NCI-H748 (cell line): ENCODE results near the gene ANKRD17.

Experiments used
- DNase-seq: peaks from one replicate; lab custom pipeline; 2025; ENCODE audit not compliant: unreplicated experiment; lab: John Stamatoyannopoulos, UW

ANKRD17 gene

DNA sequence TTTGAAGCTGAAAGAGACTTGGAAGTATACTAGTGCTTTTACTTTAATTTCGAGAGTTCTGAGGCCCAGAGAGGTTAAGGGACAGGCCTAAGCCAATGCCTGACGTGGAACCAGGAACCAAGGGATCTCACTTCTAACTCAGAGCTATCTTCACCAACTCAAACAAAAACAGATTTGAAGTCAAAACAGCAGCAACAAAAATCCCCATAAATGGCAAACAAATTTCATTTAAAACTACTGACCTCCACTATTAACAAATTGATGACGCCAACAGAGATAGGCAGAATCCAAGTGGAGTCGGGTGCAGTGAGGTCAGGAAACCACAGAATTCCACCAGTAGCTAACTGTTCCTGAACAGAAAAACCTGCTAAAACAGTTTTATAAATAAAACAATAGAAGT lies 194.1 kb downstream of the ANKRD17 start:
- no peak for DNase-seq

DNA sequence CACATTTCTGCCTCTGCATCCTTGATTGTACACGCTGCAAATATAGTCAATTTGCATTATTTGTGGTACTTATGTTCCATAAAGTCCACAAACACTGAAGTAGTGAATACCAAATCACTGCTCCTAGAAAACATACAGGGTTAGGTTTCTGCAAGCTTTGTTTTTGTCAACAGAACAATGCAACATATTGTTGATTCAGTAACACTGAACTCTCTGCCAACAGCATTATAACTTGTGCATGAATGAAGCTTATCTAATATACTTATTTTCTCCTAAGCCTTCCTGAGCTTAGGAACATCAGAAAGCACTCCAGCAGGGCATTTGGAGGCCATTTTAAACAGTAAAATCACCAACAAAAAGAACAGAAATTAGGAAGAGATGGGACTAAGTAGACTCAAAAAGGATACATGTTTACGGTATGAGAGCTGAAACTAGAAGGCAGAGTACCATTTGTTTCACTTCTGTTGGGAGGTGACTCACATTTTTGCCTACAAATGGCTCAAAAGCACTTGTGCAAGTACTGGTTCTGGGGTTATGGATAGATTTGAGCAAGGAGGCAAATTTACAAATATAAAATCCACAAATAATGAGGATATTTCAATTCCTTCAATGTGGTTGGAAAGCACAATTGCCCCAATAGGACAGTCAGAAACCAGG lies 203.2 kb downstream of the ANKRD17 start:
- DNase-seq = no peak

- no peak for DNase-seq
These were observed 204.6 kb downstream of the ANKRD17 start for GRCh38 chr4:73053974-73054480.

DNA sequence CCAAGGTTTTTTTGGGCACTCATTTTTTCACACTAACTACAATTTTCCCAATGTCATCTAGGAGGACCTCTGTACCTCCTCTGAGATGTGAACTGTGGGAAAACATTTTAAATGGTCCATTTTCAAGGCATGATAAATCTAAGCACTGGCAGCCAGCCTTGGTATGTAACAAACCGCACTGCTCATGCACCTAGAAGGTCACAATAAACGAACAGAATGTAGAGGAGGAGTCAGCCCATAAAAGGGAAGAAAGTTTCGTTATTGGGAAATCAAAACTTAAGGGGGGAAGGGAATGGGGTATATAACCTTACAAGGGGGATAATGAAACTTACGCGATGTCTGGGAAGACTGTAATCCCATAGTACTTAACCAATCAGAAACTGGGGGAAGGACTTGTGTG lies 205.5 kb downstream of the ANKRD17 start:
- no peak for DNase-seq

DNA sequence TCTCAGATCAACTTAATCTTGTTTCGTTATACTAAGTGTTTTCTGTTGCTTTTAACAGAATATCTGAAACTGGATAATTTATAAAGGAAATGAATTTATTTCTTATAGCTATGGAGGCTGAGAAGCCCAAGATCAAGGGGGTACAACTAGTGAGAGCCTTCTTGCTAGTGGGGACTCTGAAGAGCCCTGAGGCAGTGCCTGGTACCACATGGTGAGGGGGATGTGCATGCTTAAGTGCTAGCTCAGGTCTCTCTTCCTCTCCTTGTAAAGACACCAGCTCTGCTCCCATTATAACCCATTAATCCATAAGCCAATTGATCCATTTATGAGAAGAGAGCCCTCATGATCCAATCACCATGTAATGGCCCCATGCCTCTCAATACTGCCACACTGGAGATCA lies 207.0 kb downstream of the ANKRD17 start:
- no peak for DNase-seq

- DNase-seq = no peak
These were observed 212.7 kb downstream of the ANKRD17 start for GRCh38 chr4:73045879-73046278.

DNA sequence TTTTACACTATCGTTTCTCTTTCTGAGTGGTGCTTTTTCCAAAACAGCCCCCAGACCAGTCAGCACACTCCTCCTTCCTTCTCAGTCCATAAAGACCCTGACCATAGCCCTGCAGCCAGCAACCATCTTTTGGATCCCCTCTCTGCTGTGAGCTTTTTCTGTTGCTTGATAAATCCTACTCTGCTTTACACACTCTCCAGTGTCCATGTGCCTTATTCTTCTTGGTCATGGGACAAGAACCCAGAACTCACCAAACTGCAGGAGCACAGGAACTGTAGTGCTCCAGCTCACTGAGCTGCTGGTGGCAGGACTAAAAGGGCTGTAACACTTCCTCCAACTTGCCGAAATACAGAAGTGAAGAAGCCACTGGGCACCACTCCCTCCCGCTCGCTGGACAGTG lies 221.5 kb downstream of the ANKRD17 start:
- DNase-seq = no peak

DNA sequence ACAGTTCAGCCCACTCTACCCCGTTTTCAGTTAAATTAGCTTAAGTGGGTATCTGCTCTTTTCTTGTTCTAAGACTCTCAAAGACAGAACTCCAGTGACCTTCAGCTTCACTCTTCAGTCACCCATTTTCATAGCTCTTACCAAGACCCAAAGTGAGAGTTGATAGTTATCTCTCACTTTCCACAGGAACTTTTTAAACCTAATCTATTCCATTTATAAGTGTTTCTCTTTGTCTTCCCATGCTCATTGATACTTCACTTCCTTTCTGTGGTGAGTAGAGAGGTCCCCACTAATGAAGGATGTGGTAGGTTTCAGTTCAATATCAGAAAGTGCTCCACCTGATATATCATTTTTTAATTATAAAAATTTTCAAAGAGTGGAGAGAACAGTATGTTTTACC lies 222.5 kb downstream of the ANKRD17 start:
- DNase-seq = no peak

- DNase-seq = no peak
These were observed 223.7 kb downstream of the ANKRD17 start for GRCh38 chr4:73034896-73035295.

- DNase-seq = no peak
These were observed 230.0 kb downstream of the ANKRD17 start for GRCh38 chr4:73028621-73029020.
